ENCODE results near the gene SRRM4. TPM values are rescaled to one million over a fixed set of nuclear protein-coding genes. Genes with fewer than 3 reads are reported as not detected.

SRRM4 gene
- total and polyA plus RNA-seq, 10 of the 15 experiments (the other 5 are each of a cell fraction or from before 2014, with no cell fraction given): under 0.01 to 0.01 TPM; not detected in 8

DNA sequence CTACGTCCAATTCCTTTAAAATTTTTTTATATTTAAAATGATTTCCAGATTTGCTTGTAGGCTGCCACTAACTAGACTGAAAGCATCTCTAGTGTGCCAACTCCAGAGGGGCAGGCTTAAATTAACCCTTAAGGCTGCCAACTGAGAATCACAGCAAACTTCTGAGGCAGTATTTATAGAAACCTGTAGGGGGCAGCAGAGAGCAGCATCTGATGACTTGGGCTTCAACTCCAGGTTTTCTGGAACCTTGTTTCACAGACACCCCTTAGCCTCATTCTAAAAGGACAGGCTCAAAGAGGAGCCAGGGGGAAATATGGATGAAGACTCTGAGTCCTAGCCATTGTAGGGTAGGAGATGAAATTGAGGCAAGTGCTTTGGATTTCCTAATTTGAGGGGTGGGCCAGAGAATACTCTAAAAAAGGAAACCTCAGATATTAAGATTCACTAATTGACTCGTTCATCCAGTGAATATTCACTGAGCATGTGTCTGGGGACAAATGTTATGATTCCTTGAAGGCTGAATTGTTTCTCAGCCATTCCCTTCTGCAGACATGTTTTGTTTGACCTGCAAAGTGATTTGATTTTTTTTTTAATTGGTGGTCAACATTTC, 134.1 kb downstream of the SRRM4 start:
- no peak overlapping the region for H3K9ac ChIP-seq (ENCODE audit: control insufficient read depth, insufficient read depth, low read length)
- H3K4me3 ChIP-seq: no peak overlapping the region
- no peak overlapping the region for H2AFZ ChIP-seq (ENCODE audit: control insufficient read depth, low read depth, low read length)
- POLR2A ChIA-PET: no interaction called here
- BruUV-seq (replicated peaks): no TSS peak
- WGBS (ENCODE audit: insufficient coverage, insufficient replicate concordance, low lambda C conversion rate, missing lambda C conversion rate): 3% methylated on average over 2 of the region's 2 CpGs
- intact Hi-C loops (cut with micrococcal nuclease; ENCODE audit: unreplicated experiment) (loop anchor here (1.0 to 10.0 kb wide), 2 partner anchors 298 to 429 kb away; no protein-coding TSS in a partner anchor), in situ Hi-C loops (cut with MboI) (no loop called here)
- ATAC-seq (peak; percentile 51), FAIRE-seq (peak; percentile 23), DNase-seq (ENCODE audit: low read depth, low spot score) (no peak)
- no peaks in the 10 kb centered on the region for H3K36me3 ChIP-seq (ENCODE audit: control insufficient read depth in 2 of 2, insufficient read depth in 2 of 2, low read length in 1 of 2)
- H3K27ac ChIP-seq (ENCODE audit: control insufficient read depth, insufficient read depth): no peak overlapping the region
- no peak overlapping the region for H3K4me2 ChIP-seq (ENCODE audit: control insufficient read depth, insufficient read depth)
- CTCF ChIA-PET: interaction anchor here (0.6 to 1.4 kb wide), 3 partner anchors 23 to 298 kb away, joined by 3 read pairs; no protein-coding TSS in a partner anchor
- H4K20me1 ChIP-seq (ENCODE audit: control insufficient read depth, insufficient read depth): no peaks in the 10 kb centered on the region
- SMC1A ChIA-PET (ENCODE audit: uncharacterized antibody, unreplicated experiment): interaction anchor here (1.3 kb wide), 1 partner anchor 299 kb away, joined by 5 read pairs; no protein-coding TSS in a partner anchor
- H3K79me2 ChIP-seq (ENCODE audit: control insufficient read depth, insufficient read depth, low read length): no peaks in the 10 kb centered on the region
- RAD21 ChIA-PET (ENCODE audit: unreplicated experiment): no interaction called here
- no peaks in the 10 kb centered on the region for H3K9me3 ChIP-seq (replicated peaks; ENCODE audit: control insufficient read depth, insufficient read depth, low read length)
- no peaks in the 10 kb centered on the region; a peak in 1 of 4 replicates for H3K27me3 ChIP-seq (replicated peaks in 1 of 2; ENCODE audit: control insufficient read depth in 2 of 2, insufficient read depth in 2 of 2, low read length in 1 of 2)
- TF ChIP-seq ASH2L (IDR thresholded peaks at IDR 0.05; ENCODE audit: borderline replicate concordance, low read depth): no peak
- TF ChIP-seq POU2F2 (IDR thresholded peaks at IDR 0.05; ENCODE audit: borderline replicate concordance, low read depth, low read length): no peak
- TF ChIP-seq ZSCAN29 (IDR thresholded peaks at IDR 0.05): no peak
- no peak for TF ChIP-seq FOXM1 (IDR thresholded peaks at IDR 0.05; ENCODE audit: low read depth, low read length)
- TF ChIP-seq, protein P1, sequence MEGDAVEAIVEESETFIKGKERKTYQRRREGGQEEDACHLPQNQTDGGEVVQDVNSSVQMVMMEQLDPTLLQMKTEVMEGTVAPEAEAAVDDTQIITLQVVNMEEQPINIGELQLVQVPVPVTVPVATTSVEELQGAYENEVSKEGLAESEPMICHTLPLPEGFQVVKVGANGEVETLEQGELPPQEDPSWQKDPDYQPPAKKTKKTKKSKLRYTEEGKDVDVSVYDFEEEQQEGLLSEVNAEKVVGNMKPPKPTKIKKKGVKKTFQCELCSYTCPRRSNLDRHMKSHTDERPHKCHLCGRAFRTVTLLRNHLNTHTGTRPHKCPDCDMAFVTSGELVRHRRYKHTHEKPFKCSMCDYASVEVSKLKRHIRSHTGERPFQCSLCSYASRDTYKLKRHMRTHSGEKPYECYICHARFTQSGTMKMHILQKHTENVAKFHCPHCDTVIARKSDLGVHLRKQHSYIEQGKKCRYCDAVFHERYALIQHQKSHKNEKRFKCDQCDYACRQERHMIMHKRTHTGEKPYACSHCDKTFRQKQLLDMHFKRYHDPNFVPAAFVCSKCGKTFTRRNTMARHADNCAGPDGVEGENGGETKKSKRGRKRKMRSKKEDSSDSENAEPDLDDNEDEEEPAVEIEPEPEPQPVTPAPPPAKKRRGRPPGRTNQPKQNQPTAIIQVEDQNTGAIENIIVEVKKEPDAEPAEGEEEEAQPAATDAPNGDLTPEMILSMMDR (IDR thresholded peaks at IDR 0.05 in 2 of 3, conservative IDR thresholded peaks at IDR 0.05 in 1 of 3; ENCODE audit: control insufficient read depth in 2 of 3, extremely low read depth in 1 of 3, insufficient read depth in 1 of 3, low read depth in 3 of 3, low read length in 3 of 3): peak; percentile 66 to 81 (median 77)
- TF ChIP-seq BHLHE40 (IDR thresholded peaks at IDR 0.05; ENCODE audit: borderline replicate concordance in 1 of 2, low read depth in 2 of 2, low read length in 1 of 2): no peak
- TF ChIP-seq DPF2 (IDR thresholded peaks at IDR 0.05): no peak
- no peak for TF ChIP-seq KLF5 (IDR thresholded peaks at IDR 0.05; ENCODE audit: partially characterized antibody)
- TF ChIP-seq, protein P2, sequence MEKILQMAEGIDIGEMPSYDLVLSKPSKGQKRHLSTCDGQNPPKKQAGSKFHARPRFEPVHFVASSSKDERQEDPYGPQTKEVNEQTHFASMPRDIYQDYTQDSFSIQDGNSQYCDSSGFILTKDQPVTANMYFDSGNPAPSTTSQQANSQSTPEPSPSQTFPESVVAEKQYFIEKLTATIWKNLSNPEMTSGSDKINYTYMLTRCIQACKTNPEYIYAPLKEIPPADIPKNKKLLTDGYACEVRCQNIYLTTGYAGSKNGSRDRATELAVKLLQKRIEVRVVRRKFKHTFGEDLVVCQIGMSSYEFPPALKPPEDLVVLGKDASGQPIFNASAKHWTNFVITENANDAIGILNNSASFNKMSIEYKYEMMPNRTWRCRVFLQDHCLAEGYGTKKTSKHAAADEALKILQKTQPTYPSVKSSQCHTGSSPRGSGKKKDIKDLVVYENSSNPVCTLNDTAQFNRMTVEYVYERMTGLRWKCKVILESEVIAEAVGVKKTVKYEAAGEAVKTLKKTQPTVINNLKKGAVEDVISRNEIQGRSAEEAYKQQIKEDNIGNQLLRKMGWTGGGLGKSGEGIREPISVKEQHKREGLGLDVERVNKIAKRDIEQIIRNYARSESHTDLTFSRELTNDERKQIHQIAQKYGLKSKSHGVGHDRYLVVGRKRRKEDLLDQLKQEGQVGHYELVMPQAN (conservative IDR thresholded peaks at IDR 0.05): no peak
- TF ChIP-seq CHD4 (IDR thresholded peaks at IDR 0.05): no peak
- TF ChIP-seq CREB1 (IDR thresholded peaks at IDR 0.05; ENCODE audit: low read depth): no peak
- no peak for TF ChIP-seq TCF3 (IDR thresholded peaks at IDR 0.05; ENCODE audit: borderline replicate concordance, insufficient read depth, low read depth, low read length)
- no peak for TF ChIP-seq SREBF2 (IDR thresholded peaks at IDR 0.05; ENCODE audit: low read length)
- TF ChIP-seq BACH1 (IDR thresholded peaks at IDR 0.05; ENCODE audit: borderline replicate concordance): no peak
- no peak for TF ChIP-seq EP300 (IDR thresholded peaks at IDR 0.05; ENCODE audit: borderline replicate concordance in 1 of 2, control insufficient read depth in 1 of 2, low read depth in 2 of 2, low read length in 2 of 2)
- peak; percentile 53 for TF ChIP-seq RAD21 (IDR thresholded peaks at IDR 0.05; ENCODE audit: insufficient read depth, low read depth, low read length)
- TF ChIP-seq SMC3 (IDR thresholded peaks at IDR 0.05; ENCODE audit: borderline replicate concordance, low read length): peak; percentile 50; the same call in 1 of the 2 replicates
- TF ChIP-seq, protein P3, sequence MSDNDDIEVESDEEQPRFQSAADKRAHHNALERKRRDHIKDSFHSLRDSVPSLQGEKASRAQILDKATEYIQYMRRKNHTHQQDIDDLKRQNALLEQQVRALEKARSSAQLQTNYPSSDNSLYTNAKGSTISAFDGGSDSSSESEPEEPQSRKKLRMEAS (IDR thresholded peaks at IDR 0.05; ENCODE audit: low read depth, low read length): no peak
- no peak for TF ChIP-seq RCOR1 (conservative IDR thresholded peaks at IDR 0.05; ENCODE audit: low read depth, low read length)
- TF ChIP-seq RAD51 (IDR thresholded peaks at IDR 0.05): no peak
- TF ChIP-seq HDAC6 (IDR thresholded peaks at IDR 0.05; ENCODE audit: unreplicated experiment): no peak
- H3K4me1 ChIP-seq (ENCODE audit: control insufficient read depth, insufficient read depth, low read length): no peaks in the 10 kb centered on the region
